Measurements from ENCODE around the gene ELOB.

Gene ELOB

DNA sequence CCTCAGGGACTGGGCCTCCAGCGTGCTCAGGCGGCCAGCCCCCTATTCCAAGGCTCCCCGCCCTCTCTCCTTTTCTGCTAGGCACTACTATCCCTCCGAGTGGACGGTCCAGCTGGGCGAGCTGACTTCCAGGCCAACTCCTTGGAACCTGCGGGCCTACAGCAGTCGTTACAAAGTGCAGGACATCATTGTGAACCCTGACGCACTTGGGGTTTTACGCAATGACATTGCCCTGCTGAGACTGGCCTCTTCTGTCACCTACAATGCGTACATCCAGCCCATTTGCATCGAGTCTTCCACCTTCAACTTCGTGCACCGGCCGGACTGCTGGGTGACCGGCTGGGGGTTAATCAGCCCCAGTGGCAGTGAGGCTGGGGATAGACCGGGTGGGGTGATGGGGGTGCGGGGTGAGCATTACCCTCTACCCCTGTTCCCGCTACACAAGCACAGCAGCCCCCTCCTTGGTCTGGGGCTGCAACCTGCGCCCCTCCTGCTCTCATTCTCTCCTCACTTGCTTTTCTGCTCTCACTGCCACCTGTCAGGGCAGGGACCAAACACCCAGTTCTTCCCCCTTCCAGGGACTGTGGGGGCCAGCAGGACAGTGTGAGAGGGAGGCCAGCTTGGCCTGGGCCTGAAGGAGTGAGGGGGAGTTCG, 22.3 kb upstream of the ELOB start:
- no peak overlapping the region for H3K27ac ChIP-seq (ENCODE audit: low read length)
- H3K4me2 ChIP-seq (ENCODE audit: insufficient read depth, low read length), result no peak overlapping the region
- no peaks in the 10 kb centered on the region for H3K36me3 ChIP-seq (ENCODE audit: insufficient read depth, low read length)
- no peak for DNase-seq
- H3K4me1 ChIP-seq (ENCODE audit: insufficient read depth, low read length), result no peaks in the 10 kb centered on the region
- H4K20me1 ChIP-seq (ENCODE audit: insufficient read depth, low read length), result no peaks in the 10 kb centered on the region
- peaks cover 2% of the 10 kb centered on the region for H3K27me3 ChIP-seq (ENCODE audit: insufficient read depth, low read length, poor library complexity)
- no peak overlapping the region for H3K9ac ChIP-seq (ENCODE audit: low read depth, low read length)
- H3K4me3 ChIP-seq (ENCODE audit: low read depth in 1 of 2, low read length in 2 of 2), result no peak overlapping the region
- H2AFZ ChIP-seq (ENCODE audit: low read depth, low read length), result no peak overlapping the region
- H3K79me2 ChIP-seq (ENCODE audit: insufficient read depth, low read length), result no peaks in the 10 kb centered on the region
- TF ChIP-seq EZH2 (IDR thresholded peaks at IDR 0.05; ENCODE audit: borderline replicate concordance, low read depth, low read length, severe bottlenecking), result no peak
- TF ChIP-seq, protein P1, sequence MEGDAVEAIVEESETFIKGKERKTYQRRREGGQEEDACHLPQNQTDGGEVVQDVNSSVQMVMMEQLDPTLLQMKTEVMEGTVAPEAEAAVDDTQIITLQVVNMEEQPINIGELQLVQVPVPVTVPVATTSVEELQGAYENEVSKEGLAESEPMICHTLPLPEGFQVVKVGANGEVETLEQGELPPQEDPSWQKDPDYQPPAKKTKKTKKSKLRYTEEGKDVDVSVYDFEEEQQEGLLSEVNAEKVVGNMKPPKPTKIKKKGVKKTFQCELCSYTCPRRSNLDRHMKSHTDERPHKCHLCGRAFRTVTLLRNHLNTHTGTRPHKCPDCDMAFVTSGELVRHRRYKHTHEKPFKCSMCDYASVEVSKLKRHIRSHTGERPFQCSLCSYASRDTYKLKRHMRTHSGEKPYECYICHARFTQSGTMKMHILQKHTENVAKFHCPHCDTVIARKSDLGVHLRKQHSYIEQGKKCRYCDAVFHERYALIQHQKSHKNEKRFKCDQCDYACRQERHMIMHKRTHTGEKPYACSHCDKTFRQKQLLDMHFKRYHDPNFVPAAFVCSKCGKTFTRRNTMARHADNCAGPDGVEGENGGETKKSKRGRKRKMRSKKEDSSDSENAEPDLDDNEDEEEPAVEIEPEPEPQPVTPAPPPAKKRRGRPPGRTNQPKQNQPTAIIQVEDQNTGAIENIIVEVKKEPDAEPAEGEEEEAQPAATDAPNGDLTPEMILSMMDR (IDR thresholded peaks at IDR 0.05; ENCODE audit: borderline replicate concordance, extremely low read depth, low read length, poor library complexity, severe bottlenecking), result no peak
- ATAC-seq (ENCODE audit: insufficient read depth, low read depth), result no peak
- H3K9me3 ChIP-seq (ENCODE audit: insufficient read depth, low read length, severe bottlenecking), result peaks cover 2% of the 10 kb centered on the region

- TF ChIP-seq EZH2 (IDR thresholded peaks at IDR 0.05; ENCODE audit: borderline replicate concordance, low read depth, low read length, severe bottlenecking), result no peak
- TF ChIP-seq, protein P1 (IDR thresholded peaks at IDR 0.05; ENCODE audit: borderline replicate concordance, extremely low read depth, low read length, poor library complexity, severe bottlenecking), result no peak
- no peak overlapping the region for H2AFZ ChIP-seq (ENCODE audit: low read depth, low read length)
- no peak overlapping the region for H3K4me2 ChIP-seq (ENCODE audit: insufficient read depth, low read length)
- DNase-seq (no peak), ATAC-seq (ENCODE audit: insufficient read depth, low read depth) (no peak)
- no peak overlapping the region for H3K9ac ChIP-seq (ENCODE audit: low read depth, low read length)
- no peaks in the 10 kb centered on the region for H3K27me3 ChIP-seq (ENCODE audit: insufficient read depth, low read length, poor library complexity)
- H3K9me3 ChIP-seq (ENCODE audit: insufficient read depth, low read length, severe bottlenecking), result no peaks in the 10 kb centered on the region
- H4K20me1 ChIP-seq (ENCODE audit: insufficient read depth, low read length), result no peaks in the 10 kb centered on the region
- no peaks in the 10 kb centered on the region for H3K79me2 ChIP-seq (ENCODE audit: insufficient read depth, low read length)
- no peak overlapping the region for H3K4me3 ChIP-seq (ENCODE audit: low read depth in 1 of 2, low read length in 2 of 2)
- no peak overlapping the region for H3K27ac ChIP-seq (ENCODE audit: low read length)
- H3K36me3 ChIP-seq (ENCODE audit: insufficient read depth, low read length), result no peaks in the 10 kb centered on the region
- no peaks in the 10 kb centered on the region for H3K4me1 ChIP-seq (ENCODE audit: insufficient read depth, low read length)
These were observed 21.7 kb upstream of the ELOB start for GRCh38 chr16:2798723-2799204.

DNA sequence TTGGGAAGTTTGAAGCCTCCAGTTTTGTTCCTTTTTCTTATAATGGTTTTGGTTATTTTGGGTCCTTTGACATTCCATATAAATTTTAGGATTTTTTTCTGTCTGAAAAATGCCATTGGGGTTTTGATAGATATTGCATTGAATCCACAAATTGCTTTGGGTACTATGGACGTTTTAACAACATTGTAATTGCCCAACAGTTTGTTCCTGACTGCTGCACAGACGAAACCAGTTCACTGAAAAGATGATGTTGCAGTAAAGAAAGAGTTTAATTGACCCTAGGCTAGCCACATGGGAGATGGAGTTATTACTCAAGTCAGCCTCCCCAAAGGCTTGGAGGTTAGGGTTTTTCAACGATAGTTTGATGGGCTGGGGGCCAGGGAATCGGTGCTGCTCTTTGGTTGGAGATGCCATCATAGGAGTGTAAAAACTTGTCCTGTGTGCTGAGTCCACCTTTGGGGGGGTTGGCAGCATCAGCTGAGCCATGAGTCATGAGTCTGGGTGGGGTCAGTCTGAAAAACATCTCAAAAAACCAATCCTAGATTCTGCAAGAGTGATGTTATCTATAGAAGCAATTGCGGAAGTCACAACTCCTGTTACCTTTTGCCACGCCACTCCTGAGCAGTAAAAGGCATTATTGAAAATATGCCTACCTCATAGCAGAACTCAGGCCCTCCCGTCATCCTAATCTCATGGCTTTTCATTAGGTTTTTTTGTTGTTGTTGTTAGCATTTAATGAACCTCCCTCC, 18.5 kb upstream of the ELOB start:
- Histone ChIP-seq H3K27ac (ENCODE audit: low read length) (no peak overlapping the region), H3K9ac (ENCODE audit: low read depth, low read length) (no peak overlapping the region), H3K4me3 (ENCODE audit: low read depth in 1 of 2, low read length in 2 of 2) (no peak overlapping the region), H4K20me1 (ENCODE audit: insufficient read depth, low read length) (no peaks in the 10 kb centered on the region), H3K79me2 (ENCODE audit: insufficient read depth, low read length) (no peaks in the 10 kb centered on the region), H3K27me3 (ENCODE audit: insufficient read depth, low read length, poor library complexity) (peaks cover 8% of the 10 kb centered on the region), H3K4me1 (ENCODE audit: insufficient read depth, low read length) (no peaks in the 10 kb centered on the region), H3K9me3 (ENCODE audit: insufficient read depth, low read length, severe bottlenecking) (no peaks in the 10 kb centered on the region), H3K36me3 (ENCODE audit: insufficient read depth, low read length) (no peaks in the 10 kb centered on the region), H3K4me2 (ENCODE audit: insufficient read depth, low read length) (no peak overlapping the region), H2AFZ (ENCODE audit: low read depth, low read length) (no peak overlapping the region)
- DNase-seq (no peak), ATAC-seq (ENCODE audit: insufficient read depth, low read depth) (no peak)
- TF ChIP-seq, protein P1 (IDR thresholded peaks at IDR 0.05; ENCODE audit: borderline replicate concordance, extremely low read depth, low read length, poor library complexity, severe bottlenecking), result no peak
- no peak for TF ChIP-seq EZH2 (IDR thresholded peaks at IDR 0.05; ENCODE audit: borderline replicate concordance, low read depth, low read length, severe bottlenecking)

Data from DND-41 (cell line).